ENCODE measurements around the gene IRGC.

The IRGC gene

GRCh38 chr19:43675269-43675879, 40.5 kb upstream of the IRGC start:
- ChIA-PET POLR2A (interaction anchor here (0.6 to 1.1 kb wide), 3 partner anchors 18 to 77 kb away, joined by 5 read pairs; no protein-coding TSS in a partner anchor), CTCF (interaction anchor here (1.0 to 2.1 kb wide), 4 partner anchors 12 to 93 kb away, joined by 3 to 9 read pairs (median 4); no protein-coding TSS in a partner anchor)
- H3K4me3 ChIP-seq (ENCODE audit: low read depth, low read length): no peak overlapping the region
- H3K36me3 ChIP-seq (ENCODE audit: control insufficient read depth in 2 of 2, insufficient read depth in 1 of 2, low read length in 2 of 2): no peaks in the 10 kb centered on the region; a peak in 1 of 3 replicates
- H3K4me1 ChIP-seq (ENCODE audit: control insufficient read depth, insufficient read depth, low read length): peaks cover 32% of the 10 kb centered on the region
- no peaks in the 10 kb centered on the region for H3K9me3 ChIP-seq (ENCODE audit: control insufficient read depth, insufficient read depth, low read depth, low read length)
- peak overlapping the region; percentile 39; the same call in 1 of the 2 replicates for H3K27ac ChIP-seq (ENCODE audit: extremely low read depth, low read depth, low read length)
- no peak for TF ChIP-seq ZNF221 (tag by site-specific recombination; IDR thresholded peaks at IDR 0.05; ENCODE audit: borderline replicate concordance)
- 0 out of 2 replicates have a peak, but pooled peaks have one; percentile 50 for TF ChIP-seq ZNF501 (tag by site-specific recombination; IDR thresholded peaks at IDR 0.05)
- peak; percentile 78 for TF ChIP-seq ZBTB48 (tag by site-specific recombination; IDR thresholded peaks at IDR 0.05)
- TF ChIP-seq ZNF335 (tag by site-specific recombination; conservative IDR thresholded peaks at IDR 0.05): peak; percentile 78
- TF ChIP-seq KLF17 (tag by site-specific recombination; IDR thresholded peaks at IDR 0.05): peak; percentile 86
- peak; percentile 20; the same call in 1 of the 2 replicates for TF ChIP-seq ZIC2 (tag by site-specific recombination; IDR thresholded peaks at IDR 0.05)
- 0 out of 2 replicates have a peak, but pooled peaks have one; percentile 5 for TF ChIP-seq ZNF157 (tag by site-specific recombination; IDR thresholded peaks at IDR 0.05)
- no peak; the same call in 1 of the 2 replicates for TF ChIP-seq ZNF394 (tag by site-specific recombination; IDR thresholded peaks at IDR 0.05; ENCODE audit: borderline replicate concordance)
- no peak for TF ChIP-seq ZFP69B (tag by site-specific recombination; IDR thresholded peaks at IDR 0.05)
- 0 out of 2 replicates have a peak, but pooled peaks have one; percentile 68 for TF ChIP-seq SALL2 (tag by site-specific recombination; IDR thresholded peaks at IDR 0.05; ENCODE audit: borderline replicate concordance)
- TF ChIP-seq PATZ1 (tag by site-specific recombination; IDR thresholded peaks at IDR 0.05): peak; percentile 78
- TF ChIP-seq ZBTB17 (tag by site-specific recombination; IDR thresholded peaks at IDR 0.05): peak; percentile 83
- TF ChIP-seq ZNF660 (tag by site-specific recombination; IDR thresholded peaks at IDR 0.05): no peak
- 0 out of 2 replicates have a peak, but pooled peaks have one; percentile 12 for TF ChIP-seq RBAK (tag by site-specific recombination; IDR thresholded peaks at IDR 0.05)
- no peak for TF ChIP-seq ZNF10 (tag by site-specific recombination; IDR thresholded peaks at IDR 0.05)
- TF ChIP-seq ZNF791 (tag by site-specific recombination; IDR thresholded peaks at IDR 0.05): no peak
- TF ChIP-seq PRDM4 (tag by site-specific recombination; IDR thresholded peaks at IDR 0.05): no peak
- TF ChIP-seq GLIS1 (tag by site-specific recombination; IDR thresholded peaks at IDR 0.05): no peak
- 0 out of 2 replicates have a peak, but pooled peaks have one; percentile 48 for TF ChIP-seq ZSCAN23 (tag by site-specific recombination; IDR thresholded peaks at IDR 0.05)
- no peak for TF ChIP-seq YY2 (tag by site-specific recombination; IDR thresholded peaks at IDR 0.05)
- TF ChIP-seq ZNF114 (tag by site-specific recombination; IDR thresholded peaks at IDR 0.05): no peak
- TF ChIP-seq HOXD13 (CRISPR knock-in tag; IDR thresholded peaks at IDR 0.05; ENCODE audit: borderline replicate concordance): no peak
- peak; percentile 56; the same call in 1 of the 2 replicates for TF ChIP-seq ZFP37 (tag by site-specific recombination; IDR thresholded peaks at IDR 0.05)
- TF ChIP-seq ZBTB49 (tag by site-specific recombination; IDR thresholded peaks at IDR 0.05; ENCODE audit: low read depth): no peak
- TF ChIP-seq SCRT1 (tag by site-specific recombination; IDR thresholded peaks at IDR 0.05; ENCODE audit: borderline replicate concordance): peak; percentile 98
- no peak for TF ChIP-seq ZNF692 (tag by site-specific recombination; IDR thresholded peaks at IDR 0.05)
- no peak for TF ChIP-seq ATF2 (tag by site-specific recombination; IDR thresholded peaks at IDR 0.05; ENCODE audit: low read depth)
